ENCODE data around the gene CDC42SE1. TPM values are rescaled to one million over a fixed set of nuclear protein-coding genes. Genes with fewer than 3 reads are reported as not detected.

CDC42SE1 gene
- total RNA-seq, 1 experiment from 2014 or later, result 76.3 TPM

- peak; percentile 85; the same call in 1 of the 2 replicates for TF ChIP-seq E2F5 (CRISPR knock-in tag; IDR thresholded peaks at IDR 0.05)
- peak; percentile 67 for TF ChIP-seq HMGXB4 (CRISPR knock-in tag; IDR thresholded peaks at IDR 0.05)
- peak; percentile 66; the same call in 1 of the 2 replicates for TF ChIP-seq NFE2L1 (CRISPR knock-in tag; IDR thresholded peaks at IDR 0.05)
- TF ChIP-seq ZNF121 (CRISPR knock-in tag; IDR thresholded peaks at IDR 0.05), result 0 out of 2 replicates have a peak, but pooled peaks have one; percentile 23
- TF ChIP-seq CREM (CRISPR knock-in tag; IDR thresholded peaks at IDR 0.05), result peak; percentile 86; the same call in 1 of the 2 replicates
- peak; percentile 72 for TF ChIP-seq JUN (CRISPR knock-in tag; IDR thresholded peaks at IDR 0.05)
- no peak for TF ChIP-seq PREB (CRISPR knock-in tag; IDR thresholded peaks at IDR 0.05; ENCODE audit: borderline replicate concordance)
- peak; percentile 82; the same call in 1 of the 2 replicates for TF ChIP-seq FOXP1 (CRISPR knock-in tag; IDR thresholded peaks at IDR 0.05; ENCODE audit: borderline replicate concordance)
- TF ChIP-seq ZNF416 (CRISPR knock-in tag; IDR thresholded peaks at IDR 0.05), result no peak
- peak; percentile 20; the same call in 1 of the 2 replicates for TF ChIP-seq SP1 (CRISPR knock-in tag; conservative IDR thresholded peaks at IDR 0.05)
- peak; percentile 87 for TF ChIP-seq MAX (CRISPR knock-in tag; IDR thresholded peaks at IDR 0.05)
- TF ChIP-seq ARID4B (CRISPR knock-in tag; IDR thresholded peaks at IDR 0.05; ENCODE audit: borderline replicate concordance), result peak; percentile 59; the same call in 1 of the 2 replicates
- peak; percentile 16; the same call in 1 of the 2 replicates for TF ChIP-seq SMAD4 (CRISPR knock-in tag; IDR thresholded peaks at IDR 0.05)
- 0 out of 2 replicates have a peak, but pooled peaks have one; percentile 49 for TF ChIP-seq ATF1 (CRISPR knock-in tag; IDR thresholded peaks at IDR 0.05)
These were observed 11.3 kb upstream of the CDC42SE1 start, which contains the start of gene GABPB2 (continued) for GRCh38 chr1:151070474-151071276.

GRCh38 chr1:151069103-151069486 is 9.7 kb upstream of the CDC42SE1 start:
- DNase-seq (ENCODE audit: low spot score) (no peak), ATAC-seq (no peak)
- no peaks in the 10 kb centered on the region for H3K9me3 Mint-ChIP-seq
- CTCF ChIA-PET, result interaction anchor here (0.8 to 1.1 kb wide), 2 partner anchors 8 to 45 kb away, joined by 3 to 9 read pairs; partner anchors contain the start of gene MLLT11
- peak overlapping the region; percentile 94 for H3K4me3 Mint-ChIP-seq
- H3K4me1 Mint-ChIP-seq, result peaks cover 17% of the 10 kb centered on the region
- H3K27me3 Mint-ChIP-seq (ENCODE audit: low read depth), result no peaks in the 10 kb centered on the region
- peaks cover 14% of the 10 kb centered on the region for H3K36me3 Mint-ChIP-seq
- POLR2A ChIA-PET, result no interaction called here
- peak overlapping the region; percentile 93 for H3K27ac Mint-ChIP-seq
- TF ChIP-seq ZNF425 (CRISPR knock-in tag; conservative IDR thresholded peaks at IDR 0.05) (no peak), ERG (CRISPR knock-in tag; IDR thresholded peaks at IDR 0.05) (no peak), HMGXB4 (CRISPR knock-in tag; IDR thresholded peaks at IDR 0.05) (no peak), ZNF512 (CRISPR knock-in tag; IDR thresholded peaks at IDR 0.05; ENCODE audit: borderline replicate concordance) (no peak)

Data from WTC11 (cell line).